ENCODE measurements around the gene EPOP. TPM values are rescaled to one million over a fixed set of nuclear protein-coding genes. Genes with fewer than 3 reads are reported as not detected.

Gene EPOP
- total RNA-seq, 1 experiment from 2014 or later, result 3.9 TPM

- peak; percentile 84 for DNase-seq (ENCODE audit: low read depth)
Observed at GRCh38 chr17:38676706-38677504, 2.1 kb upstream of the EPOP start.

- DNase-seq (ENCODE audit: low read depth), result no peak
Observed at GRCh38 chr17:38674014-38674748, 576 bp downstream of the EPOP start.

GRCh38 chr17:38673707-38674013, 1.1 kb downstream of the EPOP start:
- DNase-seq (ENCODE audit: low read depth), result no peak

GRCh38 chr17:38672788-38673706, 1.7 kb downstream of the EPOP start:
- no peak for DNase-seq (ENCODE audit: low read depth)

GRCh38 chr17:38671939-38672720, 2.6 kb downstream of the EPOP start:
- DNase-seq (ENCODE audit: low read depth), result no peak

GRCh38 chr17:38669520-38669919, 5.2 kb downstream of the EPOP start:
- no peak for DNase-seq (ENCODE audit: low read depth)

- DNase-seq (ENCODE audit: low read depth), result no peak
Observed at GRCh38 chr17:38667787-38668122, 7.0 kb downstream of the EPOP start.

GRCh38 chr17:38667099-38667786, 7.5 kb downstream of the EPOP start:
- peak; percentile 56 for DNase-seq (ENCODE audit: low read depth)

GRCh38 chr17:38663964-38664644, 10.7 kb downstream of the EPOP start:
- DNase-seq (ENCODE audit: low read depth), result no peak

- DNase-seq (ENCODE audit: low read depth), result peak; percentile 43
Observed at GRCh38 chr17:38663125-38663751, 11.5 kb downstream of the EPOP start.

GRCh38 chr17:38660097-38661025, 14.4 kb downstream of the EPOP start:
- DNase-seq (ENCODE audit: low read depth), result peak; percentile 13

- no peak for DNase-seq (ENCODE audit: low read depth)
Observed at GRCh38 chr17:38659415-38659814, 15.3 kb downstream of the EPOP start.

GRCh38 chr17:38658741-38659345, 15.9 kb downstream of the EPOP start:
- no peak for DNase-seq (ENCODE audit: low read depth)

- DNase-seq (ENCODE audit: low read depth), result no peak
Observed at GRCh38 chr17:38657824-38658740, 16.7 kb downstream of the EPOP start.

- DNase-seq (ENCODE audit: low read depth), result no peak
Observed at GRCh38 chr17:38656959-38657823, 17.6 kb downstream of the EPOP start.
